GM19372 (cell line): Measurements from ENCODE around the gene TYW5.

Experiments used
- ATAC-seq: cut with Tn5 transposase; IDR thresholded peaks from one replicate; pipeline ENCODE4 v1.9.1; 2021; ENCODE audit warnings: mild to moderate bottlenecking, low read depth, moderate library complexity; ENCODE audit not compliant: unreplicated experiment

Gene TYW5

GRCh38 chr2:199977984-199978415 lies 22.7 kb upstream of the TYW5 start:
- ATAC-seq, result peak; percentile 72

GRCh38 chr2:199975273-199975895 lies 20.1 kb upstream of the TYW5 start:
- ATAC-seq, result no peak

GRCh38 chr2:199973703-199974102 lies 18.4 kb upstream of the TYW5 start:
- ATAC-seq, result no peak

- ATAC-seq, result no peak
Observed at GRCh38 chr2:199972088-199972626, 16.9 kb upstream of the TYW5 start.

GRCh38 chr2:199968126-199968525 lies 12.8 kb upstream of the TYW5 start:
- ATAC-seq, result no peak

GRCh38 chr2:199966976-199967375 lies 11.7 kb upstream of the TYW5 start:
- no peak for ATAC-seq

- ATAC-seq, result no peak
Observed at GRCh38 chr2:199966405-199966804, 11.1 kb upstream of the TYW5 start.

- ATAC-seq, result no peak
Observed at GRCh38 chr2:199962203-199962602, 6.9 kb upstream of the TYW5 start.

- ATAC-seq, result no peak
Observed at GRCh38 chr2:199958014-199958413, 2.7 kb upstream of the TYW5 start.

- ATAC-seq, result no peak
Observed at GRCh38 chr2:199956062-199956380, 730 bp upstream of the TYW5 start.

- ATAC-seq, result peak; percentile 49
Observed at GRCh38 chr2:199955007-199955338, 318 bp downstream of the TYW5 start.

GRCh38 chr2:199951023-199951422 lies 4.3 kb downstream of the TYW5 start:
- no peak for ATAC-seq

- no peak for ATAC-seq
Observed at GRCh38 chr2:199950396-199950795, 4.9 kb downstream of the TYW5 start.

- no peak for ATAC-seq
Observed at GRCh38 chr2:199946836-199947235, 8.5 kb downstream of the TYW5 start.

GRCh38 chr2:199946196-199946595 lies 9.1 kb downstream of the TYW5 start:
- no peak for ATAC-seq

GRCh38 chr2:199943373-199943772 lies 11.9 kb downstream of the TYW5 start:
- ATAC-seq, result no peak

GRCh38 chr2:199940373-199940772 lies 14.9 kb downstream of the TYW5 start:
- no peak for ATAC-seq

- ATAC-seq, result no peak
Observed at GRCh38 chr2:199936554-199936953, 18.7 kb downstream of the TYW5 start.

- ATAC-seq, result no peak
Observed at GRCh38 chr2:199933466-199933865, 21.8 kb downstream of the TYW5 start.

GRCh38 chr2:199932312-199932855 lies 22.9 kb downstream of the TYW5 start:
- no peak for ATAC-seq

GRCh38 chr2:199929262-199929661 lies 26.0 kb downstream of the TYW5 start:
- no peak for ATAC-seq

GRCh38 chr2:199928626-199929025 lies 26.7 kb downstream of the TYW5 start:
- no peak for ATAC-seq

GRCh38 chr2:199928226-199928625 lies 27.1 kb downstream of the TYW5 start:
- no peak for ATAC-seq
